Stimulated activated naive CD8-positive, alpha-beta T cell treated with anti-CD3 and anti-CD28 coated beads, Interleukin-15, amount 100 ng/mL, for 72 hours (primary cell): ENCODE measurements around the gene IL17A.
"Not testable (repeated sequence)": the region's sequence is repeated elsewhere in the genome, so short reads cannot be mapped to it uniquely, and the experiment has no call there.

ENCODE experiments used
- ATAC-seq: fragments of 150-1000 bp; cut with Tn5 transposase; 2 replicates; pipeline ENCODE4 v1.10.0; 2021; ENCODE audit warnings: mild to moderate bottlenecking, moderate library complexity
- DNase-seq, 2 donors: peaks; one replicate each; pipeline ENCODE4 v3.0.0; 2021 to 2022
- H3K27ac Mint-ChIP-seq, 2 donors: one replicate each; pipeline ENCODE4 v1.8.0; 2022; ENCODE audit warnings: mild to moderate bottlenecking in 2 of 2, mixed read lengths in 2 of 2, moderate library complexity in 2 of 2
- H3K27me3 Mint-ChIP-seq: one replicate; pipeline ENCODE4 v1.8.0; 2022; ENCODE audit warnings: mixed read lengths
- H3K4me1 Mint-ChIP-seq: one replicate; pipeline ENCODE4 v1.8.0; 2022; ENCODE audit warnings: mild to moderate bottlenecking, mixed read lengths
- H3K4me3 Mint-ChIP-seq, 2 donors: one replicate each; pipeline ENCODE4 v1.8.0; 2022; ENCODE audit warnings: mild to moderate bottlenecking in 2 of 2, mixed read lengths in 2 of 2, moderate library complexity in 1 of 2
- H3K9me3 Mint-ChIP-seq, 2 donors: one replicate each; pipeline ENCODE4 v1.8.0; 2022; ENCODE audit warnings: mixed read lengths in 2 of 2

IL17A gene

GRCh38 chr6:52189974-52190373 lies 3.8 kb downstream of the IL17A start:
- H3K9me3 Mint-ChIP-seq, result no peaks in the 10 kb centered on the region

GRCh38 chr6:52190409-52190808 lies 4.2 kb downstream of the IL17A start:
- no peak for ATAC-seq
- no peak overlapping the region for H3K27ac Mint-ChIP-seq
- DNase-seq, result no peak
- H3K4me3 Mint-ChIP-seq, result no peak overlapping the region
- H3K9me3 Mint-ChIP-seq, result no peaks in the 10 kb centered on the region
- peaks cover 53% of the 10 kb centered on the region for H3K27me3 Mint-ChIP-seq
- no peaks in the 10 kb centered on the region for H3K4me1 Mint-ChIP-seq

More at GRCh38 chr6:52189974-52190373, 3.8 kb downstream of the IL17A start:
- no peaks in the 10 kb centered on the region for H3K4me1 Mint-ChIP-seq
- DNase-seq, result no peak
- no peak overlapping the region for H3K27ac Mint-ChIP-seq
- no peak for ATAC-seq
- peaks cover 53% of the 10 kb centered on the region for H3K27me3 Mint-ChIP-seq
- no peak overlapping the region for H3K4me3 Mint-ChIP-seq

GRCh38 chr6:52191824-52192223 lies 5.6 kb downstream of the IL17A start:
- DNase-seq (no peak), ATAC-seq (no peak)
- Mint-ChIP-seq H3K4me1 (no peaks in the 10 kb centered on the region), H3K9me3 (no peaks in the 10 kb centered on the region), H3K27ac (no peak overlapping the region), H3K27me3 (peaks cover 46% of the 10 kb centered on the region), H3K4me3 (no peak overlapping the region)

DNA sequence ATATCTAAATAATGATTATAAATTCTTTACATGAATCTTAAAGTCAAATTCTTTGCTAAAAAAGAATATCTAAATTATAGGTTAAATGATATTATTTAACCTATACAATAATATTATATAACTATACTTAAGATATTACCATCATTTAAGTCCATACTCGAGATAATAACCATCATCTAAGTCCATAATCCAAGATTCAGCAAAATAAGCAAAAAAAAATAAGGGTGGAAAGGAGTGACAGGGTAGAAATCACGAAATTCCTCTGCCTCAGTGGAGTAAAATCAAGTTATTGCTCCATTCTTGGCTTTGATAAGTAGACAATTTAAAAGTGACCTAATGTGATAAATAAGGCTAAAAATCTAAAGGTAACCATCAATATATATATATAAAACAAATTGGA lies 9.7 kb downstream of the IL17A start:
- DNase-seq, result no peak
- Mint-ChIP-seq H3K4me1 (peaks cover 3% of the 10 kb centered on the region), H3K27ac (no peak overlapping the region), H3K9me3 (peaks cover 11 to 27% of the 10 kb centered on the region in 2 donors), H3K4me3 (no peak overlapping the region), H3K27me3 (peaks cover 36% of the 10 kb centered on the region)
- ATAC-seq, result no peak

- DNase-seq, H3K27ac Mint-ChIP-seq, H3K4me3 Mint-ChIP-seq, ATAC-seq, H3K4me1 Mint-ChIP-seq: not testable (repeated sequence)
- Mint-ChIP-seq H3K27me3 (peaks cover 37% of the 10 kb centered on the region), H3K9me3 (peaks cover 23 to 45% of the 10 kb centered on the region in 2 donors)
Observed at GRCh38 chr6:52200088-52200487, 13.9 kb downstream of the IL17A start.

DNA sequence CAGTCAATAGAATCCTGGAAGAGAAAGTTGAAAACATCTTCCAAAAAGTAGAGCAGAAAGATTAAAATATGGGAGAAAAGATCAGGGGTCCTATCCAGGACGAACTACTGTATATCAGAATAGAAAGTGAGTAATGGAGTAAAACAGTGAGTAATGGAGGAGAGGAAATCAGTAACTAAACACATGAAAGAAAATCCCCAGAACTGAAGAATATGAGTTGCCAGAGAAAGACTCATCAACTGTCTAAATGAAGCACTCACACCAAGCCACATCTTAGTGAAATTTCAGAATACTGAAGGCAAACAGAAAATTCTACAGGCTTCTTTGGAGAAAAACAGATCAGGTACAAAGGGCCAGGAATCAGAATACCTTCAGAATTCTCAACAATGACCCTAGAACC lies 14.9 kb downstream of the IL17A start:
- peaks cover 30% of the 10 kb centered on the region for H3K27me3 Mint-ChIP-seq
- H3K4me3 Mint-ChIP-seq, result no peak overlapping the region
- H3K9me3 Mint-ChIP-seq, result peaks cover 23 to 45% of the 10 kb centered on the region in 2 donors
- H3K4me1 Mint-ChIP-seq, result peaks cover 8% of the 10 kb centered on the region
- no peak for DNase-seq
- H3K27ac Mint-ChIP-seq, result no peak overlapping the region
- ATAC-seq, result peak; percentile 70

DNA sequence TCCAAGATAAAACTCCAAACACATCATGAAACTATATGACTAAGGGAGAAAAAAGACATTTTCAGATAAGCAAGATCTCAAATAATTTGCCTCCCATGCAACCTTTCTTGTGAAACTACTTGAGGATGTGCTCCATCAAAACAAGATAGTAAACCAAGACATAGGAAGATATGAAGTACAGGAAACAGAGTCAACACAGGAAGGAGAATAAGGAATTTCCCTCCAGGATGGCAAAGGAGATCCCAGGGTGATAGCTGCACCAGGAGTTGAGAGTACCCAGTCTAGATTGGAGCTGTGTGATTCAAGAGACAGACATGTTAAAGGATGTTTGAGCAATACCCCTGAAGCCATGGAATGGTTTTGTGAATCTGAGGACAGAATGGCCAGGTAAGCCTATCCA lies 15.3 kb downstream of the IL17A start:
- peaks cover 23 to 45% of the 10 kb centered on the region in 2 donors for H3K9me3 Mint-ChIP-seq
- no peak overlapping the region for H3K4me3 Mint-ChIP-seq
- no peak overlapping the region for H3K27ac Mint-ChIP-seq
- ATAC-seq, result no peak
- no peak for DNase-seq
- peaks cover 8% of the 10 kb centered on the region for H3K4me1 Mint-ChIP-seq
- peaks cover 30% of the 10 kb centered on the region for H3K27me3 Mint-ChIP-seq

DNA sequence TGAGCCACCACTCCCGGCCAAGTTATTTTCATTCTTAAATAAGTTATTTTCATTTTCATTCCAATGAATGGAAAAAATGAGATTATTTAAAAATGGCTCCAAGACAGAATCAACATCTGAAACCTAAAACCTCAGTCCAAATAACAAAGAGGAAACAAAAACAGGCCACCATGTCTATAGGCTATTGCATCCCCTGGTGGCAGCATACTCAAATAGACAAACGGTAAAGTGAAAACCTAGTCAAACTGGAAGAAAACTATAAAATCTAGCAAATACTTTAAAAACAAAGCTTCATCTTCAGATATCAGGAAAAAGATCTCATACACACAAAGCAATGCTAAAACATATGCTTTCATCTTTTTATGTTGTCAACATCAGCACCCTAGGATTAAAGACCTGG lies 20.9 kb downstream of the IL17A start:
- no peak overlapping the region for H3K27ac Mint-ChIP-seq
- no peaks in the 10 kb centered on the region for H3K4me1 Mint-ChIP-seq
- DNase-seq, result no peak
- no peak for ATAC-seq
- no peak overlapping the region for H3K4me3 Mint-ChIP-seq
- peaks cover 0 to 6% of the 10 kb centered on the region in 2 donors for H3K9me3 Mint-ChIP-seq
- H3K27me3 Mint-ChIP-seq, result peaks cover 55% of the 10 kb centered on the region

DNA sequence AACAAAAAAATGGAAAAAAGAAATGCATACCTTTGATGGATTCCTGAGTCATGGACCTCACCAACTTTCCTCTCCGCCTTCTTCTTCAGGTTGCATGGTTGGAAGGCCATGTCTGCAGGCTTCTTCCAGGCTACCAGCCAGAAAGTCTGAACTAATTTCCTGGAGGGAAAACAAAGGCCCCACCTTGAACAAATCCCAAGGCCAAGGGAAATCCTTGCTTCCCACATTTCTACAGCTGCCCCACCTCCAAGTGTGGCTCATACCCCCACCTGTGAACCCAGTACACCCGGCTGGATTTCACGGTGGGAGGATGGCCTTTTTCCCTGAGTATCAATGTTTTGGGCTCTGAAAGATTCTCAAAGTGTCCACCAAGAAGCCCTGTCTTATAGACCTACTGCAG lies 22.4 kb downstream of the IL17A start:
- peaks cover 50% of the 10 kb centered on the region for H3K27me3 Mint-ChIP-seq
- H3K9me3 Mint-ChIP-seq, result no peaks in the 10 kb centered on the region
- H3K27ac Mint-ChIP-seq, result no peak overlapping the region
- ATAC-seq (no peak), DNase-seq (no peak)
- no peak overlapping the region for H3K4me3 Mint-ChIP-seq
- H3K4me1 Mint-ChIP-seq, result peaks cover 9% of the 10 kb centered on the region

DNA sequence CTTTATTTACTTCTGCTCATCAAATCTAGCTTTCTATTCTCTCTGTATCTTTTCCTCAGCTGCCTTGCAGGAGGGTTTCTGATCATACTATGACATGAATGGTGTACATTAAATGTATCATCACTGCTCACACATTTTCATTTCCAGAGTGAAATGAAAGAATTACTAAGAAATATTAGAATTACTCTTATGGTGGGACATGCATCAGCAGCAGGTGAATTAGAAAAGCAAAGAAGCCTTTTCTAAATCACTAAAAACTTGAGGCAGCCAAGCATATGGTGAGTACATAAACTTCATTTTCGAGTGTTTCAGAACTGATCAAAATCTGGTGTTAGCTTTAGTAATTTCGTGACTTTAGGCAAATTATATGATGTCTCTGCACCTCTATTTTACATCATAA lies 23.6 kb downstream of the IL17A start:
- H3K4me3 Mint-ChIP-seq, result no peak overlapping the region
- H3K27ac Mint-ChIP-seq, result no peak overlapping the region
- H3K4me1 Mint-ChIP-seq, result peaks cover 9% of the 10 kb centered on the region
- no peak for DNase-seq
- no peaks in the 10 kb centered on the region for H3K9me3 Mint-ChIP-seq
- no peak for ATAC-seq
- peaks cover 48% of the 10 kb centered on the region for H3K27me3 Mint-ChIP-seq

DNA sequence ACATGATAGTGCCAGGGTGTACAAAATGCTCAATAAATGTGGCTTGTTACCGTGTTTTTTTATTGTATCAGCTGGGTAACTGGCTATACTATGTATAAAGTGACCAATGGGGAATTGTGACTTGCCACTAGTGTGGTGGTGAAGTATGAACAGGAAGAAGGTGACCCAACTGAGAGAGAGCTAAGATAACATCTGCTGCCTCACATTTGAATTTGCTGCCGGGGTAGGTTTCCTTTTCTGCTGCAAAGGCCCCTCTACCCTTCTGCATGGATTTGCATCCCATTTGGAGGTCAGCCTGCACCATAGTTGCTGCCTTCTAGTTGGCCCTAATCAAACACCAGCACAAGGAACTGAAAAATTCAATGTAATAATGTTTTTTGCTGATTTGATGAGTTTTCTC lies 24.1 kb downstream of the IL17A start:
- peaks cover 48% of the 10 kb centered on the region for H3K27me3 Mint-ChIP-seq
- no peak for ATAC-seq

DNA sequence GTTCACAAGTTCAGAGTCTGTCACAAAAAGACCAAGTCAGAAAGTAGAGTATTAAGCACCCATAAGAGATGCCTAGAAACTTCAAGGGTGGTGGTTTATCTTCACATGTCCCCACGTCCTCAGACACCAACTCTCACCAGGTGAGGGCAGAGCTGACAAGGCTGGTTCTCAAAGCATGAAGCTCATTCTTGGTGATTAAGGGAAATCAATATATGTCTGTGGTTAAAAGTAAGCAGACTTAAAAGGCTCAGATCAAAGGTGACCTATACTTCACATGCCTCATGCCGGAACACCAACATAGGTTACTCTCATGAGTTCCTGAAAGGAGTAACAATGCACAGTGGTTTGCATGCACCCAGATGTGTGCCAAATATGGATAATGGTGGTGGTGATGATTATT lies 27.0 kb downstream of the IL17A start:
- DNase-seq, result peak in 1 of 2 donors; percentile 12
- ATAC-seq, result peak; percentile 81
- H3K9me3 Mint-ChIP-seq, result no peaks in the 10 kb centered on the region
- no peak overlapping the region for H3K27ac Mint-ChIP-seq
- H3K4me3 Mint-ChIP-seq, result no peak overlapping the region
- peaks cover 9% of the 10 kb centered on the region for H3K4me1 Mint-ChIP-seq
- peaks cover 41% of the 10 kb centered on the region for H3K27me3 Mint-ChIP-seq

More for the DNA sequence above, 24.1 kb downstream of the IL17A start:
- no peak overlapping the region for H3K4me3 Mint-ChIP-seq
- DNase-seq, result no peak
- H3K4me1 Mint-ChIP-seq, result peaks cover 9% of the 10 kb centered on the region
- H3K9me3 Mint-ChIP-seq, result no peaks in the 10 kb centered on the region
- no peak overlapping the region for H3K27ac Mint-ChIP-seq

- ATAC-seq (no peak), DNase-seq (no peak)
- Mint-ChIP-seq H3K9me3 (no peaks in the 10 kb centered on the region), H3K4me3 (no peak overlapping the region), H3K27me3 (peaks cover 30% of the 10 kb centered on the region), H3K4me1 (peaks cover 9% of the 10 kb centered on the region), H3K27ac (no peak overlapping the region)
Observed at GRCh38 chr6:52215787-52216186, 29.6 kb downstream of the IL17A start.

DNA sequence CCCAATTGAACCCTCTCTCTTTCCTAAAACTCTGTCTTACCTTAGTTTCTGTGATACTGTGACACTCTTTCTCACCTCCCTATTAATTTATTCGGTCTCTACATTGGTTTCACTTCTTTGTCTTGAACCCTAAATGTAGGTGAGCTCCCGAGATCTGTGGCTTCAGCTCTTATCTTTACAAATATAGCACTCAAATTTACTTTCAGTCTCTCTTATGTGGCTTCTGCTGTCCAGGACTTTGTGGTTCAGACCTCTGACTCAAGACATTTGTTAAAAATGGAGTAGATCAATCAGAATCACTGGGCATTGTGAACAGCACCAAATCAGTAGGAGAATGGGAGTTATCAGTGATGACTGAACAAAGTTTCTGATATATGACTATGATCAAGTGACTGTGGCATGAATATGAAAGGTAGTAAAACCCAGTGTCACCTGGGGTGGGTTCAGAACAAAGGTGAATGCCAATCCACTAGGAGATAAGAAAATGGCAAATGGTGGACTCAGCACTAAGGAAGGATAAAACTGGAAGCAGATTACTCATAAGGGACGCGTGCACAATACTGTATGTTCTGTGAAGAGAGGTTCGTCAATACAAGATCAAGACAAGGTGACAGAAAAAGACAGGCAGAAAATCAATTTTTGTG lies 30.9 kb downstream of the IL17A start:
- H3K27me3 Mint-ChIP-seq, result peaks cover 29% of the 10 kb centered on the region
- H3K27ac Mint-ChIP-seq, result no peak overlapping the region
- DNase-seq (no peak), ATAC-seq (no peak)
- no peak overlapping the region for H3K4me3 Mint-ChIP-seq
- no peaks in the 10 kb centered on the region for H3K9me3 Mint-ChIP-seq
- peaks cover 19% of the 10 kb centered on the region for H3K4me1 Mint-ChIP-seq

DNA sequence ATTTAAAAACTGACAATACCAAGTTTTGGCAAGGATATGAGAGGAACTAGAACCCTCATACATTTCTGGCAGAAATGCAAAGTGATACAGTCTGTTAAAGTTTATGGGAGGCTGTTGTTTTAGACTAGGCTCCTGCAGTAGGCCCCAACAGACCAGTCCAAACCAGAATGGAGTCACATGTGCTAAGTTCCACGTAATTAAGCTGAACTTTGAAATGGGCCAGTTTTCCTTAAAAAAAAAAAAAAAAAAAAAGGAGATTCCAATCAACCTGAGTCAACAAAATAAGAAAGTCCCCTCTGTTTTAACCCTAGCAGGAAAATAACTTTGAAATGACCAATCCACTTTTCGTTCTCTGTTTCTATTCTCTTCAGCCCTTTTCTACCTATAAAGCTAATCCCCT lies 31.6 kb downstream of the IL17A start:
- H3K27ac Mint-ChIP-seq, result no peak overlapping the region
- H3K27me3 Mint-ChIP-seq, result peaks cover 26% of the 10 kb centered on the region
- ATAC-seq (no peak), DNase-seq (no peak)
- H3K4me3 Mint-ChIP-seq, result no peak overlapping the region
- peaks cover 13% of the 10 kb centered on the region for H3K4me1 Mint-ChIP-seq
- no peaks in the 10 kb centered on the region for H3K9me3 Mint-ChIP-seq

- H3K27me3 Mint-ChIP-seq, result peaks cover 58% of the 10 kb centered on the region
- peak; percentile 94 for ATAC-seq
- no peaks in the 10 kb centered on the region for H3K9me3 Mint-ChIP-seq
- H3K4me3 Mint-ChIP-seq, result no peak overlapping the region
- DNase-seq, result peak; percentile 47 to 60
- peaks cover 9% of the 10 kb centered on the region for H3K4me1 Mint-ChIP-seq
- no peak overlapping the region for H3K27ac Mint-ChIP-seq
Observed at GRCh38 chr6:52221302-52221701, 35.1 kb downstream of the IL17A start.

DNA sequence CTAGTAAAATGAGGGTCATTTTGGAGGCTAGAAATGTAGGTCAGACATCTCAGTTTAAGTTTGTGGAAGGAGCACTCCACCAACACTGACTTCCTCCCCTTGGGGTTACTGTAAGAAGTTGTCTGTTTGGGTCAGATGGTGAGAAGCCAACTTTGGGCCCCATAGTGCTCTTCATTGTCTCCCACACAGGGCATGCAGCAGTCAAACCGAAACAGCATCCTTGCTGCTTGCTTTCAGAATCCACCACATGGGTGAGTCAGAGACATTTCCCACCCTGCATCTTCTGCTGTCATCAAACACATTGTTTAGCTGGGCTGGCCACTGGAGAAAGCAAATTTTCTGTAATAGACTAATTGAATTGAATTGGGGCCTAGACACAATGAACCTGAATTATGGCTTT lies 41.3 kb downstream of the IL17A start:
- Mint-ChIP-seq H3K27ac (no peak overlapping the region), H3K4me1 (peaks cover 36% of the 10 kb centered on the region), H3K27me3 (peaks cover 60% of the 10 kb centered on the region), H3K4me3 (no peak overlapping the region), H3K9me3 (no peaks in the 10 kb centered on the region)
- ATAC-seq, result peak; percentile 91
- DNase-seq, result peak; percentile 81 to 90
